Endothelial cell of umbilical vein (primary cell): Measurements from ENCODE around the gene TJP3. TPM values are rescaled to one million over a fixed set of nuclear protein-coding genes. Genes with fewer than 3 reads are reported as not detected.

Experiments
- BruUV-seq: library from RNA; stranded (reverse); fragments of 400-500 nt; replicated peaks from 2 replicates; lab custom pipeline; 2021; lab: Mats Ljungman, UMichigan
- CTCF ChIA-PET: fragments of 300-600, 350-600 bp; sonication (Branson Sonifier 250); formaldehyde crosslinking; loops from one replicate; lab custom pipeline; 2021; ENCODE audit warnings: antibody characterized with exemption, inconsistent platforms; lab: Charles Lee
- POLR2A ChIA-PET: fragments of 300-600, 350-600 bp; sonication (Branson Sonifier 250); formaldehyde crosslinking; loops from one replicate; lab custom pipeline; 2021; ENCODE audit warnings: antibody characterized with exemption, inconsistent platforms; lab: Charles Lee
- DNase-seq: peaks from one replicate; pipeline ENCODE4 v3.0.0-alpha.2; 2011; ENCODE audit warnings: low read depth, low spot score
- FAIRE-seq: peaks from 2 replicates; lab custom pipeline; 2011; peaks lifted over from hg19 to GRCh38; lab: Jason Lieb, UNC
- H2AFZ ChIP-seq: 2 replicates; pipeline ENCODE4 v1.6.0; 2012; ENCODE audit warnings: low read depth, low read length, control low read depth, inconsistent platforms
- H3K27ac ChIP-seq: 2 replicates; pipeline ENCODE4 v1.5.1; 2011; ENCODE audit warnings: low read depth, mild to moderate bottlenecking, control low read depth, low read length, moderate library complexity; ENCODE audit not compliant: insufficient read depth
- H3K27me3 ChIP-seq, 2 experiments: 2 replicates each; pipeline versions ENCODE4 v1.6.0 to v1.6.1; 2011; ENCODE audit warnings: low read length in 2 of 2, mixed read lengths in 1 of 2; ENCODE audit not compliant: control insufficient read depth in 2 of 2, insufficient read depth in 2 of 2
- H3K36me3 ChIP-seq, 2 experiments: 2 replicates in 1 of 2; 3 replicates in 1 of 2; pipeline ENCODE4 v1.5.1; 2011; ENCODE audit warnings: low read length in 2 of 2, mild to moderate bottlenecking in 1 of 2, moderate library complexity in 1 of 2; ENCODE audit not compliant: control insufficient read depth in 2 of 2, insufficient read depth in 2 of 2; ENCODE audit errors: extremely low read depth in 1 of 2
- H3K4me1 ChIP-seq: 3 replicates; pipeline ENCODE4 v1.5.1; 2011; ENCODE audit warnings: mild to moderate bottlenecking, low read length; ENCODE audit not compliant: control insufficient read depth, insufficient read depth; ENCODE audit errors: extremely low read depth
- H3K4me2 ChIP-seq: 2 replicates; pipeline ENCODE4 v1.6.1; 2011; ENCODE audit warnings: low read length, control low read depth, mixed read lengths; ENCODE audit not compliant: insufficient read depth
- H3K4me3 ChIP-seq, 3 experiments: fragments of 200-600 bp in 1 of 3; sonication (generic), shearing (Covaris generic) in 1 of 3; replicated peaks in 1 of 3; 2 replicates each; pipeline ENCODE4 v1.5.1; 2011 to 2016; ENCODE audit warnings: control low read depth in 3 of 3, low read length in 3 of 3, mild to moderate bottlenecking in 2 of 3, inconsistent platforms in 1 of 3, low read depth in 1 of 3, moderate library complexity in 1 of 3; ENCODE audit not compliant: insufficient read depth in 1 of 3
- H3K79me2 ChIP-seq: 2 replicates; pipeline ENCODE4 v1.6.0; 2012; ENCODE audit warnings: low read length, inconsistent platforms; ENCODE audit not compliant: control insufficient read depth, insufficient read depth
- H3K9ac ChIP-seq: replicated peaks from 2 replicates; pipeline ENCODE3; 2011; ENCODE audit warnings: low read length, control low read depth; ENCODE audit not compliant: insufficient read depth; ENCODE audit errors: extremely low read depth
- H3K9me1 ChIP-seq: replicated peaks from 3 replicates; pipeline ENCODE4 v1.6.0; 2011; ENCODE audit warnings: mild to moderate bottlenecking, low read length; ENCODE audit not compliant: control insufficient read depth, insufficient read depth; ENCODE audit errors: extremely low read depth
- H3K9me3 ChIP-seq: replicated peaks from 2 replicates; pipeline ENCODE4 v1.5.1; 2012; ENCODE audit warnings: low read length, inconsistent platforms; ENCODE audit not compliant: control insufficient read depth, insufficient read depth
- H4K20me1 ChIP-seq: replicated peaks from 2 replicates; pipeline ENCODE3; 2011; ENCODE audit warnings: mild to moderate bottlenecking, low read length; ENCODE audit not compliant: control insufficient read depth, insufficient read depth; ENCODE audit errors: extremely low read depth
- POLR2AphosphoS5 ChIP-seq: IDR thresholded peaks from 2 replicates; pipeline ENCODE4 v1.6.1; 2012; ENCODE audit warnings: low read depth, mild to moderate bottlenecking, control low read depth, low read length, moderate library complexity; ENCODE audit not compliant: insufficient read depth
- dilution Hi-C: fragments of 300-500 bp; cut with MboI; formaldehyde crosslinking; loops from one replicate; pipeline ENCODE4 v1.15.0; 2019; ENCODE audit warnings: low sequenced_read_pairs; ENCODE audit not compliant: extremely low pct_ligation_motif_present
- intact Hi-C: fragments of 100-400 bp; cut with micrococcal nuclease; formaldehyde crosslinking; loops from one replicate; pipeline ENCODE4 v1.10.0; 2022
- polyA plus RNA-seq, 4 experiments: library from polyadenylated mRNA; depleted of rRNA in 3 of 4; stranded (reverse) in 3 of 4; unstranded in 1 of 4; fragments of >200 nt; gene quantifications; 2 replicates each; pipeline versions ENCODE4 v1.2.1 to v1.2.3, GENCODE V29; 2011 to 2012; ENCODE audit warnings: missing spikeins in 1 of 4
- total RNA-seq: library from RNA; stranded (reverse); gene quantifications from 2 replicates; pipeline ENCODE4 v1.2.3, GENCODE V29; 2021
- TF ChIP-seq, protein P1 (sequence below), 2 donors: IDR thresholded peaks; 1 replicate in 1 of 2; 2 replicates in 1 of 2; pipeline ENCODE4 v1.5.1; 2011; ENCODE audit warnings: low read length in 2 of 2, mild to moderate bottlenecking in 2 of 2, moderate library complexity in 2 of 2, control low read depth in 1 of 2, inconsistent platforms in 1 of 2, low read depth in 1 of 2; ENCODE audit not compliant: insufficient read depth in 1 of 2; ENCODE audit errors: extremely low read depth in 1 of 2

TJP3 gene
- total and polyA plus RNA-seq, 2 donors (not counting 3 experiments of a cell fraction or from before 2014, with no cell fraction given): 0.10 TPM; not detected in 1

DNA sequence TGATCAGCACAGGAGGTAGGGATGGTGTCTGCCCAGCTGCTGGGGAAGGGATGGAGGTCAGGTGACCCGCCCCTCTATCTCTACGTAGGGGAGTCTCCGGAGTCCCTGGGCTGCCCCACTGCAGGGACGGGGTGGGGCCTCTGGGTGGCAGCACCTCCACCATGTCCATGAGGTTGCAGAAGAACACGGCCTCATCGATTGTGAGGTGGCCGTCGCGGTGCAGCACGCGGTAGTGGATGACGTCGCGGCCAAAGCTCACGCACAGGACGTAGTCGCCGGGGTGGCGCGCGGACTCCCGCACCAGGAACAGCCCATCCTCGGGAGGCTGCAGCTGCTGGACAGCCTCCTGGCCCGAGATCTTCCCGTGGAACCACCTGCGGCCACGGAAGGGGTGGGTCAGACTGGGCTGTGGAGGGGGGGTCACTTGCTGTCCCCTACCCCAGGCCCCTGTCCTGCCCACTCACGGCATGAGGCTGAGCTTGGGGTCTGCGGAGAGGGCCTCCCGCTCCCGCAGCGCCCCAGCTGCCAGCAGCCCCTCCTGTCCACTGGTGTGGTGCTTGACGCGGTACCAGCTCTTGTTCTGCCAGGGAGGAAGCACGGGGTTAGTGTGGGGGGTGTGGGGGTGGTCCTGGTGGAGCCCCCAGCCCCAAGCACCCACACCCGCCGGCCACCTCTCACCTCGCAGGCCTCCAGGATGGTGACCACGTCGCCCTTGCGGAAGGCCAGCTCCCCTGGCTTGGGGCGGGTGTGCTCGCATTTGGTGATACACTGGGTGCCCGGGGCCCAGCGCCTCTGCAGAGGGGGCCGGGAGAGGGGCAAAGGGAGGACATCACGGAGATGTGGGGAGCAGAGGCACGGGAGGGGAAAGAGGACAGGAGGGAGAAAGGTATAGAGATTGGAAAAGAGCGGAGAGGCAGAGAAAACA, 75.7 kb downstream of the TJP3 start:
- BruUV-seq: no TSS peak
- Histone ChIP-seq H2AFZ (no peak overlapping the region), H3K79me2 (no peaks in the 10 kb centered on the region), H3K27me3 (peaks cover 8 to 9% of the 10 kb centered on the region in 2 experiments), H3K4me1 (no peaks in the 10 kb centered on the region), H3K36me3 (no peaks in the 10 kb centered on the region), H3K9me3 (peaks cover 2% of the 10 kb centered on the region), H3K27ac (no peak overlapping the region), H3K9ac (no peak overlapping the region), H3K4me3 (no peak overlapping the region), H3K4me2 (no peak overlapping the region), H4K20me1 (no peaks in the 10 kb centered on the region), H3K9me1 (no peaks in the 10 kb centered on the region)
- DNase-seq (no peak), FAIRE-seq (no peak)
- dilution Hi-C loops (no loop called here), intact Hi-C loops (no loop called here)
- POLR2A ChIA-PET: no interaction called here
- no peak for TF ChIP-seq POLR2AphosphoS5
- TF ChIP-seq, protein P1, sequence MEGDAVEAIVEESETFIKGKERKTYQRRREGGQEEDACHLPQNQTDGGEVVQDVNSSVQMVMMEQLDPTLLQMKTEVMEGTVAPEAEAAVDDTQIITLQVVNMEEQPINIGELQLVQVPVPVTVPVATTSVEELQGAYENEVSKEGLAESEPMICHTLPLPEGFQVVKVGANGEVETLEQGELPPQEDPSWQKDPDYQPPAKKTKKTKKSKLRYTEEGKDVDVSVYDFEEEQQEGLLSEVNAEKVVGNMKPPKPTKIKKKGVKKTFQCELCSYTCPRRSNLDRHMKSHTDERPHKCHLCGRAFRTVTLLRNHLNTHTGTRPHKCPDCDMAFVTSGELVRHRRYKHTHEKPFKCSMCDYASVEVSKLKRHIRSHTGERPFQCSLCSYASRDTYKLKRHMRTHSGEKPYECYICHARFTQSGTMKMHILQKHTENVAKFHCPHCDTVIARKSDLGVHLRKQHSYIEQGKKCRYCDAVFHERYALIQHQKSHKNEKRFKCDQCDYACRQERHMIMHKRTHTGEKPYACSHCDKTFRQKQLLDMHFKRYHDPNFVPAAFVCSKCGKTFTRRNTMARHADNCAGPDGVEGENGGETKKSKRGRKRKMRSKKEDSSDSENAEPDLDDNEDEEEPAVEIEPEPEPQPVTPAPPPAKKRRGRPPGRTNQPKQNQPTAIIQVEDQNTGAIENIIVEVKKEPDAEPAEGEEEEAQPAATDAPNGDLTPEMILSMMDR (IDR thresholded peaks at IDR 0.05; ENCODE audit: extremely low read depth in 1 of 2, insufficient read depth in 1 of 2, low read depth in 1 of 2, low read length in 2 of 2): peak in 1 of 2 donors; percentile 4
- CTCF ChIA-PET: interaction anchor here (1.5 kb wide), 1 partner anchor 38 kb away, joined by 5 read pairs; no protein-coding TSS in a partner anchor
